ACC112 (cell line): Measurements from ENCODE around the gene NECTIN1.

Experiments
- H2AFZ ChIP-seq: fragments of 200-600 bp; sonication (generic); one replicate; pipeline ENCODE4 v1.6.0; 2017; ENCODE audit warnings: antibody characterized with exemption, low read length; ENCODE audit not compliant: unreplicated experiment
- H3K27ac ChIP-seq: fragments of 200-600 bp; sonication (generic); 2 replicates; pipeline ENCODE4 v1.5.1; 2014; ENCODE audit warnings: low read depth, mild to moderate bottlenecking, antibody characterized with exemption, low read length, moderate library complexity
- H3K27me3 ChIP-seq: fragments of 200-600 bp; sonication (generic); 2 replicates; pipeline ENCODE4 v1.6.1; 2014; ENCODE audit warnings: mild to moderate bottlenecking, antibody characterized with exemption, low read length, moderate library complexity, mixed read lengths; ENCODE audit not compliant: insufficient read depth
- H3K36me3 ChIP-seq: fragments of 200-600 bp; sonication (generic); 2 replicates; pipeline ENCODE4 v1.6.1; 2016; ENCODE audit warnings: mild to moderate bottlenecking, antibody characterized with exemption, low read length, moderate library complexity, mixed read lengths; ENCODE audit not compliant: insufficient read depth
- H3K4me1 ChIP-seq: fragments of 200-600 bp; sonication (generic); one replicate; pipeline ENCODE4 v1.6.1; 2016; ENCODE audit warnings: low read length, mixed read lengths; ENCODE audit not compliant: insufficient read depth, unreplicated experiment, control insufficient read depth
- H3K4me3 ChIP-seq: fragments of 200-600 bp; sonication (generic); 2 replicates; pipeline ENCODE4 v1.5.1; 2014; ENCODE audit warnings: mild to moderate bottlenecking, low read depth, low read length
- H3K79me2 ChIP-seq: fragments of 200-600 bp; sonication (generic); one replicate; pipeline ENCODE4 v1.6.0; 2016; ENCODE audit warnings: low read length; ENCODE audit not compliant: control insufficient read depth, unreplicated experiment, insufficient read depth

Gene NECTIN1

DNA sequence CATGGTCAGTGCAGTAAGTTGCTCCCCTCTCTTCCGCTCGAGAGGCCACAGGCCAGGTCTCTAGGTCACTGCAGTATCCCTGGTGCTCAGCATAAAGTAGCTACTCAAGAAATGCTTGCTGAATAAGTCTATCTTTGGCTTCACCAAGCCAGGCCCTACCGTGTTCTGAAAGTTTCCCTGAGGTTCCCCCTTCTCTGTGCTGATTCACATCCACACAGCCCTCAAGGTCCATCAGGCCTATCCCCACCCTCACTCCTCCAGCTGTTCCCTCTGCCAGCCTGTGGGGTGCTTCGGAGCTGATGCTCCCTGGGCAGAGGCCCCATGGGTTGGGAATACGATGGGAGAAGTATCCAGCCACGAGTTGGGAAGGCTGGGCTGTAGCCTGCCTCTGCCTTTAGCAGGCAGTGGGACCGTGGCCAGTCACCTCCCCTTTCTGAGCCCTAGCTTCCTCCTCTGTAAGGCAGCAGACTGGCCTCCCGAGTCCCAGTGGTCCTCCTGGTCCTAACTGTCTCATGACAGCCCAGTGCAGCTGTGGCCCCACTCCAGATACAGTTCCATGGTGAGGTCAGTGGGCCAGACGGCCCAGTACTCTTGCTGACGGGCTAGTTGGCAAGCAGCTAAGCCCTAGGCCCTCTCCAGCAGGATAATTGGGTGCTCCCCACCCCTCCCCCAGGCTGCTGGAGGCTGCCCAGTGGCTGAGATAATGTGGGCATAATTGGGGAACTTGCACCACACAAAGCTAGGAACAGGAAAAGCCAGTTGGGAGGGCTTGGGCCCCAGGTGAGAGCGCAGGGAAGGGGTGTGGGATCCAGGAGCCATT is 48.2 kb downstream of the NECTIN1 start:
- Histone ChIP-seq H3K36me3 (peaks cover 4% of the 10 kb centered on the region; the same call in 1 of the 2 replicates), H3K4me1 (peaks cover 29% of the 10 kb centered on the region), H3K4me3 (no peak overlapping the region), H3K27me3 (no peaks in the 10 kb centered on the region), H3K27ac (no peak overlapping the region), H2AFZ (no peak overlapping the region), H3K79me2 (no peaks in the 10 kb centered on the region)

DNA sequence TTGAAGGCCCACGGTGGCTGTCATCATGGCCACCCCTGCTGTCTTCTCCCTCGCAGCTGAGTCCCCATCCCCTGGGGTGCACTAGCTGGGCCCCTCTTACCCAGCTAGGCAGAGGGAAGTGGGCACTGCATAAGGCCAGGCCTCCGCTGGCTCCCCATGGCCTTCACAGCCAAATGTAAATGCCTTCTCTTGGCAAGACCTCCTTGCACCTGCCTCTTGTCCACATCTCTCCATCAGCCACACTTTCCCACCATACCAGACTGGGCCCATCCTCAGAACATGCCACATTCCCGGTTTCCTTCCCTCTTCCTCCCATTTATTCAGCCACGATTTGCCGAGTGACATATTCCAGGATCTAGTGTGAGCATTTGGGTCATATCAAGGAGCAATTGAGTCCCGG is 49.7 kb downstream of the NECTIN1 start:
- H3K79me2 ChIP-seq = no peaks in the 10 kb centered on the region
- peaks cover 4% of the 10 kb centered on the region; the same call in 1 of the 2 replicates for H3K36me3 ChIP-seq
- no peak overlapping the region for H3K27ac ChIP-seq
- H3K4me3 ChIP-seq = no peak overlapping the region
- no peaks in the 10 kb centered on the region for H3K27me3 ChIP-seq
- peaks cover 23% of the 10 kb centered on the region for H3K4me1 ChIP-seq
- H2AFZ ChIP-seq = no peak overlapping the region

DNA sequence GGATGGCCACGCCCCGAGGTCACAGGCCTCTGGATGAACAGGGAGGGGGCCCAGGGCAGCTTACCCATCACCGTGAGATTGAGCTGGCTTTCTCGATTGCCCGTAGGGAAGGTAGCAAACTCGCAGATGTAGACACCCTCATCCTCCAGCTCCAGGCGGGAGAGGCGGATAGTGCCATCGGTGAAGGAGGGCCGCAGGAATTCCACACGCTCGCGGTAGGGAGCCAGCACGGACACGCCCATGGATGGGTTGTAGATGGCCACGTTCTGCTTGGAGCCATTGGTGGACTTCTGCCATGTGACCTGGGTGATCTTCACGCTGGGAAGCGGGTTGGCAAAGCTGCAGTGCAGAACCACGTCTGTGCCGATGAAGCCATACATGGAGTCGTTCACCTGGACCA is 50.6 kb downstream of the NECTIN1 start:
- H3K79me2 ChIP-seq = no peaks in the 10 kb centered on the region
- H3K4me3 ChIP-seq = no peak overlapping the region

DNA sequence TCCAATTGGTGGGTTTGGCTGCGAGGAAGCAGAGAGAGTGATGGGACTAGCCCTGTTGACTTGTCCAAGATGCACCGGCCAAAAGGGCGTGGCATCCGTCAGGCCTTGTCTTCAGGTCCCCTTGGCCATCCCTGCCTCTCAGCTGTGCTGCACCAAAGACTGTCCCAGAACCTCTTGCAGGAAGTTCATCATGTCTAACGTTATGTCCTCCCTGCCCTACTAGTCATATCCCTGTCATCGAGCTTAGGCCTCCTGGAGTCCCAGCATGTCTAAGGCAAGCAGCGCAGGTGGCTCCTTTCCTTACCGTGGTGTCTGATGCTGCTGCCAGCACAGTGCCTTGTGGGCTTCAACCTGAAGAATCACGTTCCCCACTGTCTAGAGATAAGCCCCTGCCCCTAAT is 51.2 kb downstream of the NECTIN1 start:
- no peak overlapping the region for H2AFZ ChIP-seq
- H3K4me1 ChIP-seq = peaks cover 16% of the 10 kb centered on the region
- H3K27me3 ChIP-seq = no peaks in the 10 kb centered on the region
- no peak overlapping the region for H3K27ac ChIP-seq
- H3K79me2 ChIP-seq = no peaks in the 10 kb centered on the region
- H3K36me3 ChIP-seq = peaks cover 4% of the 10 kb centered on the region; the same call in 1 of the 2 replicates
- H3K4me3 ChIP-seq = no peak overlapping the region

More for the DNA sequence above, 50.6 kb downstream of the NECTIN1 start:
- peaks cover 16% of the 10 kb centered on the region for H3K4me1 ChIP-seq
- no peak overlapping the region for H3K27ac ChIP-seq
- no peak overlapping the region for H2AFZ ChIP-seq
- H3K27me3 ChIP-seq = no peaks in the 10 kb centered on the region
- peaks cover 4% of the 10 kb centered on the region; the same call in 1 of the 2 replicates for H3K36me3 ChIP-seq

DNA sequence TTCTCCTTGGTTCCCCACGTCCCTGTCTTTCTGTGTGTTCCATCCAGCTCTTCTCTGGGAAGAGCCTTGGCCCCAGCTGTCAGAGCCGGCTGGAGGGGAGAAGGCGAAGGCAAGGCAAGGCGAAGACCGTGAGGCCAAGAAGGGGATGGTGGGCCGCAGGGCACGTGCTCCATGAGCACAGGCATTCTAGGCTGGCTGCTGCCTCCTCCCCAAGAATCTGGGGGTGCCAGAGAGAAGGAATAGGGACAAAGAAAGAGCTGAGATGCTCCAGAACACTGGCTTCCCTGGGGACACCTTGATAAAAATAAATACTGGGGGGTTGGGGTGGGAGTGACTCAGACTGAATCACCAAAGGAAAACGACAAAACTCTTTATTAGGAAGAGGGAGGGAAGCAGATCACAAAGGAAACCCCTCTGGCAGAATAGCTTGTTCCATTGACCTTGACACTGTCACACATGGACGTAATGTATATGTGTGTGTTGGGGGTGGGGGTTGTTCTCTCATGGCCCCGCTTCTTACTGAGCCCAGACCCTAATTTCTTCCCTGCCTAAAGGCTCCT is 52.5 kb downstream of the NECTIN1 start:
- Histone ChIP-seq H3K27me3 (no peaks in the 10 kb centered on the region), H3K36me3 (peaks cover 4% of the 10 kb centered on the region; the same call in 1 of the 2 replicates), H3K79me2 (no peaks in the 10 kb centered on the region), H3K27ac (no peak overlapping the region), H3K4me1 (peaks cover 20% of the 10 kb centered on the region), H3K4me3 (no peak overlapping the region), H2AFZ (no peak overlapping the region)

DNA sequence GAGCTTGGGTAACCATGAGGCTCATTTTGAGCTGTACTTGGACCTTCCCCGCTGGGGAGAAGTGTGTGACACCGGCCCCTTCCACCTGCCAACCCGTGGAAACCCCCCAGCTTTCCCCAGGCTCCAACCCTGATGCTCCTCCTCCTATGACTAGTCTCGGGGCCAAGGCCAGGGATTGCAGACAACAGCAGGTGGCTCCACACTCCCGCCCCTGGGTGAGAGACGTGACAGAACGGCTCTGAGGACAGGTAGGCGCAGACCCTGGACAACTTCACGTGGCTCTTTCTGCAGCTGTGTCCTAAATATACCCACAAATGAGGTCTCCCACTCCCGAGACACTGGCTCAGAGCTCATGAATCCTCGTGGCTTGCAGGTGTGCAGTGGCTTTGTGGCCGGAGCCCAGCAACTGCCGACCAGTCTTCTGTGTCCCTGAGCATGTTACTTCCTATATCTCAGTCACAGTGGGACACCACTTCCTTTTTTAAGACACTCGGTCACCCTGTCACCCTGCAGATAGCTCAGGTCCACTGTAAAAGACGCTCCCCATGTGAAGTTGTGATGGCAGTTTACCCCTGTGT is 55.2 kb downstream of the NECTIN1 start:
- no peak overlapping the region for H3K27ac ChIP-seq
- H3K27me3 ChIP-seq = no peaks in the 10 kb centered on the region
- H3K36me3 ChIP-seq = peaks cover 4% of the 10 kb centered on the region; the same call in 1 of the 2 replicates
- H2AFZ ChIP-seq = no peak overlapping the region
- no peaks in the 10 kb centered on the region for H3K79me2 ChIP-seq
- H3K4me3 ChIP-seq = no peak overlapping the region
- peaks cover 28% of the 10 kb centered on the region for H3K4me1 ChIP-seq

DNA sequence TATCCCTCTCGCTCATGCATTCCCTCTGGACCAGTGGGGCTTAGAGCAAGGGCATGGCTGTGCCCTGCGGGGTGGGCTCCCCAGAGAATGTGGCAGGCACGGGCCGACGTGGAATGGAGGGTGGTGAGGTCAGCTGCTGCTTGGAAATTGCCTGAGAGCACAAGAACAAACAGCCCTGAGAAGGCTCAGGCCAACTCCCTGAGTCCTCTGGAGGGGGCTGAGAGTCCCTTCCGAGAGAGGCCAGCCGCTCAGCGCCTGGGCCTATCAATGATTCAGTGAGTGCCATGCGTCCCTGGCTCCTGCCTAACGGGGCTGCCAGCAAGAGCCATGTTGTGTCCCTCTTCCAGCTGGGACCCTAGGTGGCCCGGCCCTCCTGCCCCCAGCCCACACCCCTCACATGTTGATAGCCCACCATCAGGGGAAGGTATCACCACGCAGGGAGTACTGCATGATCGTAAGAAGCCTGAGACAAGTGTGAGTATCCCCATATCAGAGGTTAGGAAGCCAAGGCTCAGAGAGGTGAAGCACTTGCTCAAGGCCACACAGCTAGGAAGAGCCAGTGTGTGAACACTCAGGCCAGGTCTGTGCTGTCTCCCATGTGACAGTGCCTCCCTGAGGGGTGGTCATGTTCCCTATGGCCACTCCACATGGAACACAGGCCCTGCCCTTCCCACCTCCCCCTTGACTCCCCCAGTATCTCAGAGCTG is 55.8 kb downstream of the NECTIN1 start:
- H3K4me1 ChIP-seq = peaks cover 28% of the 10 kb centered on the region
- peaks cover 4% of the 10 kb centered on the region; the same call in 1 of the 2 replicates for H3K36me3 ChIP-seq
- H3K27me3 ChIP-seq = no peaks in the 10 kb centered on the region
- no peak overlapping the region for H3K27ac ChIP-seq
- H3K4me3 ChIP-seq = no peak overlapping the region
- H2AFZ ChIP-seq = no peak overlapping the region
- H3K79me2 ChIP-seq = no peaks in the 10 kb centered on the region

DNA sequence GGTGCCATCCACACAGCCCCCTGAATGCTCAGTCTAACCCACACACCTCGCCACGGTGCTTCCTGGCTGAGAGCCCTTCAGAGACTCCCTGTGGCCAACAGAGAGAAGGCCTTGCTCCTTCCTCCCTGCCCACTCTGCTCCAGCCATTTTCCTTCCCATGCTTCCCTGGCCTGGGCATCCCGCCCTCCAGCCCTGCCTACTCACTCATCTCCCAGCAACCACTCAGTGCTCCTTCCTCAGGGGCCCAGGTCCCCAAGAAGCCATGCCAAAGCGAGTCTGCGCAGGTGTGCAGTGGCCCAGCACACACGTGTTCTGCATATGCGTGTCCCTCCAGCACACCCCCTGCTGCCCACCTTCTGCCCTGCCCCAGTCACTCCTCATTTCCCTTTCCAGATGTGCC is 56.4 kb downstream of the NECTIN1 start:
- no peak overlapping the region for H3K27ac ChIP-seq
- H3K79me2 ChIP-seq = no peaks in the 10 kb centered on the region
- H3K4me1 ChIP-seq = peaks cover 28% of the 10 kb centered on the region

DNA sequence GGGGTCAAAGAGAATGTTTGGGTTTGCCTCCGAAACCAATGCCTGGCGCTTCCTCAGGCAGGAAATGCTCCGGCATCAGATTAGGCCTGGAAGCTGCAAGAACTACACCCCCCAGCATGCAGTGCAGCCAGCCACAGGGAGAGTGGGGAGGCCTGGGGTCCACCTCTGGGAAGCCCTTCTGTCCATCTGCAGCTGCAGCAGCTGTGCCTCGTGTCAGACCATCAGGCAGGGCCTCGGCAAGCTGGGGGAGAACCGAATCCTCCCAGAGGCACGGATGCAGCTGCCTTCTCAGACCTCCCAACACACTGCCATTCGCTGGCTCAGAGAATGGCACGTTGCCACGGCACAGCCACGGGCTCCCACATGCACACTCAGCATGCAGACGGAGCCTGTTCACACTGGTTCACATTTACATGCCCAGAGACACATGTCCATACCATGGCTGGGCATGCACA is 57.4 kb downstream of the NECTIN1 start:
- H3K27ac ChIP-seq = no peak overlapping the region
- no peaks in the 10 kb centered on the region for H3K36me3 ChIP-seq
- no peaks in the 10 kb centered on the region for H3K79me2 ChIP-seq
- H2AFZ ChIP-seq = no peak overlapping the region
- H3K4me1 ChIP-seq = peaks cover 19% of the 10 kb centered on the region
- H3K4me3 ChIP-seq = no peak overlapping the region
- H3K27me3 ChIP-seq = no peaks in the 10 kb centered on the region

More for the DNA sequence above, 56.4 kb downstream of the NECTIN1 start:
- no peaks in the 10 kb centered on the region for H3K27me3 ChIP-seq
- no peak overlapping the region for H3K4me3 ChIP-seq
- no peak overlapping the region for H2AFZ ChIP-seq
- H3K36me3 ChIP-seq = peaks cover 1% of the 10 kb centered on the region; the same call in 1 of the 2 replicates

DNA sequence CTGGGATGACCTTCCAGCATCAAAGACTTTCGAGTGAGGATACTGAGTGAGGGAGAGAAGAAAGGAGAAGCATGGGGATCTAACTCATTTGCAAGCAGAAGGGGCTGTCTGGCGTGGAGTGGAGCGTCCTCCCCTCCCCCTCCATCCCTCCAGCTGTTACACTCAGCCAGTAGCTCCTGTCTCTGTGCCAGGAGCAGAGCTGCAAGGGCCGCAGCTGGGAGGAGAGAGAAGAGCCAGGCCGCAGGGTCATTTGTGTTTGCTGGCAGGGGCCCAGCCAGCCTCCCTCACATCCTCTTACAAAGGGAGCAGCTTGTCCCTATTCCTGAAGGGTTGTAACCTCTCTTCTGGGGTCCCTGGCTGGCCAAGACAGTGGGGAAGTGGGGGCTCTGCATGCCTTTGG is 57.9 kb downstream of the NECTIN1 start:
- Histone ChIP-seq H3K27ac (no peak overlapping the region), H2AFZ (no peak overlapping the region), H3K79me2 (no peaks in the 10 kb centered on the region), H3K36me3 (no peaks in the 10 kb centered on the region), H3K4me1 (peaks cover 14% of the 10 kb centered on the region), H3K27me3 (no peaks in the 10 kb centered on the region), H3K4me3 (no peak overlapping the region)
